Measurements from ENCODE around the gene RHBDF2.

Gene RHBDF2

DNA sequence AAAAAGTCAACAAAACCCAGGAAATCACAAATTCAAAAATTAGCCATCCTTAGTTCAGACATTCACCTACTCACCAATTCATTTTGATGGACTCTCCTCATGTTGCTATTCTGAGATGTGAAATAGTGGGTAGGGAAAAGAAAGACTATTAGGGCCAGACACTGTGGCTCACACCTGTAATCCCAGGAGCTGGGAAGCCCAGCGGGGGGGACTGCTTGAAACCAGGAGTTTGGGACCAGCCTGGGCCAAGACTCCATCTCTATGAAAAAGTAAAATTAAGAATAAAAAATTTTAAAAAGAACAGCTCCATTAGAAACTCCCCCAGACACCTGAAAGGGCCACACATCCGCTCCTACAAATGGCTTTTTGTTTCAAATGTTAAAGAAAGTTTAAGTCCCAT, 69.7 kb downstream of the RHBDF2 start:
- TF ChIP-seq, protein P1, sequence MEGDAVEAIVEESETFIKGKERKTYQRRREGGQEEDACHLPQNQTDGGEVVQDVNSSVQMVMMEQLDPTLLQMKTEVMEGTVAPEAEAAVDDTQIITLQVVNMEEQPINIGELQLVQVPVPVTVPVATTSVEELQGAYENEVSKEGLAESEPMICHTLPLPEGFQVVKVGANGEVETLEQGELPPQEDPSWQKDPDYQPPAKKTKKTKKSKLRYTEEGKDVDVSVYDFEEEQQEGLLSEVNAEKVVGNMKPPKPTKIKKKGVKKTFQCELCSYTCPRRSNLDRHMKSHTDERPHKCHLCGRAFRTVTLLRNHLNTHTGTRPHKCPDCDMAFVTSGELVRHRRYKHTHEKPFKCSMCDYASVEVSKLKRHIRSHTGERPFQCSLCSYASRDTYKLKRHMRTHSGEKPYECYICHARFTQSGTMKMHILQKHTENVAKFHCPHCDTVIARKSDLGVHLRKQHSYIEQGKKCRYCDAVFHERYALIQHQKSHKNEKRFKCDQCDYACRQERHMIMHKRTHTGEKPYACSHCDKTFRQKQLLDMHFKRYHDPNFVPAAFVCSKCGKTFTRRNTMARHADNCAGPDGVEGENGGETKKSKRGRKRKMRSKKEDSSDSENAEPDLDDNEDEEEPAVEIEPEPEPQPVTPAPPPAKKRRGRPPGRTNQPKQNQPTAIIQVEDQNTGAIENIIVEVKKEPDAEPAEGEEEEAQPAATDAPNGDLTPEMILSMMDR (IDR thresholded peaks at IDR 0.05; ENCODE audit: control insufficient read depth, insufficient read depth, low read depth, low read length, missing control alignments), result no peak
- no peak for DNase-seq (ENCODE audit: low read depth)
- H3K4me3 ChIP-seq (ENCODE audit: control insufficient read depth, low read depth, low read length), result no peak overlapping the region

DNA sequence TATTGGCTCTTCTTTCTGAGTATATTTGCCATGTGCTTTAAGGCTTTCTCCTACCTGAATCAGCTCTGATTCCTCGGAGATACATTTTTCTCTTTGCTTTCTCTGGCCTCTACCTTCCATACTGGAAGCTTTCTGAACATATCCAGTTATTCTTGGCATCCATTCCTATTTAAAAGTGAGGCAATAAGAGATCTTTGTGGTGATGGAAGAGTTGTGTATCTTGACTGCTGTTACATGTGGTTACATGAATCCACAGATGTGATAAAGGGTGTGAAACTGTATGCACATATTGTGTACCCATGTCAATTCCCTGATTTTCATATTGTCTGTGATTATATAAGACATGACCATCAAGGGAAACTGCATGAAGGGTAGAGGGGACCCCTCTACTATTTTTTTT, 72.7 kb downstream of the RHBDF2 start:
- no peak for DNase-seq (ENCODE audit: low read depth)
- TF ChIP-seq, protein P1 (IDR thresholded peaks at IDR 0.05; ENCODE audit: control insufficient read depth, insufficient read depth, low read depth, low read length, missing control alignments), result no peak
- no peak overlapping the region for H3K4me3 ChIP-seq (ENCODE audit: control insufficient read depth, low read depth, low read length)

DNA sequence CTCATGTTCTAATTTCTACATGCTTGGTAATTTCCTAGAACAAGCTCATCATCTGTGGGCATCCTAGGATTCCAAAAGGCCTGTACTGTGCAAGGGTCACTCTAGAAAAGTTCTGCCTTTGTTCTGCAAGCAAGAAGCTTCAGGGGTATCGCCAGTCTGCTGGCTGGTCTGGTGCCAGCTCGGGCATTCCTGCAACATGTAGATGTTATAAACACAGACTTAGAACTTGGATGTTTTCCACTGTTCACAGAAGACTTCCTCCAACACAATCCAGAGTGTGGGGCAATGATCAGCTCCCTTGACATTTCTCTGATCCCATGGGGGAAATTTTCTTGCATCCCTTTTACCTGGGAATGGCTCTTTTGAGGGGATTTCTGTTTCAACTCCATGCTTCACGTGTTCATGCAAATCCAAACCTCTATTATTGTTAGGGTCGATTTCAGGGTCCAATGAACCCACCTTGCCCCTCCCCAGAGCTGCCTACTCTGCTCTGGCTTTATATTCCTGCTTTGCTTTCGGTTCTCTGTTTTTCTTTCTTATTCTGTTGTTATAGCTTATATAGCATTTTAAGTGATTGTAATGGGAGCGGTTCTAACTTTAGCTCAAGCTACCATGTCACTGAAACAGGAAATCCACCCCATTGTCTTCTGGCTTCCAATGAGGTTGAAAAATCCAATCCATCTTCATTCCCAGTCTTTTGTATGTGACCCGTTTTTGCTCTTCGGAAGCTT, 73.6 kb downstream of the RHBDF2 start:
- TF ChIP-seq, protein P1 (IDR thresholded peaks at IDR 0.05; ENCODE audit: control insufficient read depth, insufficient read depth, low read depth, low read length, missing control alignments), result no peak
- H3K4me3 ChIP-seq (ENCODE audit: control insufficient read depth, low read depth, low read length), result no peak overlapping the region
- DNase-seq (ENCODE audit: low read depth), result no peak

DNA sequence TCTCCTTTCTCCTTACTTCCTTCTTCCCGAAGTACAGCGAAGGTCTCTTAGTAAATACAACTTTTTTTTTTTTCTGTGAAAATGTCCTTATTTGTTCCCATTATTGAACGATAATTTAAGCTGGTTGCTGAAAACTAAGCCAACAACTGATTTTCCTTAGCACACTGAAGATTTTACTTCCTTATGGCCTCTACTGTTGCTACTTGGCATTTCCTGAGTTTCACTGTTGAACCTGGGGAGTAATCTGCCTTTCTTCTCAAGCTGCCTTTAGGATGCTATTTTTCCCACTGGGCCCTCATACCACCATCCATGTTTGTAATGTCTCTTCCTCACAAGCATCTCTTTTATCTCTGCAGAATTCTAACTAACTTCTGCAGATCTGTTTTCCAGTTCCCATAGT, 74.4 kb downstream of the RHBDF2 start:
- no peak overlapping the region for H3K4me3 ChIP-seq (ENCODE audit: control insufficient read depth, low read depth, low read length)
- TF ChIP-seq, protein P1 (IDR thresholded peaks at IDR 0.05; ENCODE audit: control insufficient read depth, insufficient read depth, low read depth, low read length, missing control alignments), result no peak
- DNase-seq (ENCODE audit: low read depth), result no peak

DNA sequence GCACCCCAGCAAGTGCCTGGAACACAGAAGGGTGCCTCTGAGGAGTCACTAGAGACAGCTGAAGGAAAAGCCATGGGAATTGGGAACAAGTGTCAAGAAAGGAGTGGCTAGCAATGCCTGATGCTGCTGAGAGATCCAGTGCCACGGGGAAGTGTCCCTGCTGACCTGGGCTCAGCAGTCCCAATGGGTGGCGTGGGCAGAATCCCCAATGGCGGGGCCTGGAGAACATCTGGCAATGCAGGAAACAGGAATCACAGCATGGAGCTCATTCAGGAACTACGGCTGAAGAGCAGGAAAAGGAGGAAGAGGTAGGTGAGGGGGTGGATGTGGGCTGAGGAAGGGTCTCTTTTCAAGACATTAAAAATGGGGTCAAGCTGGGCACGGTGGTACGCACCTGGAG, 78.4 kb downstream of the RHBDF2 start:
- no peak overlapping the region for H3K4me3 ChIP-seq (ENCODE audit: control insufficient read depth, low read depth, low read length)
- DNase-seq (ENCODE audit: low read depth), result no peak
- TF ChIP-seq, protein P1 (IDR thresholded peaks at IDR 0.05; ENCODE audit: control insufficient read depth, insufficient read depth, low read depth, low read length, missing control alignments), result no peak

DNA sequence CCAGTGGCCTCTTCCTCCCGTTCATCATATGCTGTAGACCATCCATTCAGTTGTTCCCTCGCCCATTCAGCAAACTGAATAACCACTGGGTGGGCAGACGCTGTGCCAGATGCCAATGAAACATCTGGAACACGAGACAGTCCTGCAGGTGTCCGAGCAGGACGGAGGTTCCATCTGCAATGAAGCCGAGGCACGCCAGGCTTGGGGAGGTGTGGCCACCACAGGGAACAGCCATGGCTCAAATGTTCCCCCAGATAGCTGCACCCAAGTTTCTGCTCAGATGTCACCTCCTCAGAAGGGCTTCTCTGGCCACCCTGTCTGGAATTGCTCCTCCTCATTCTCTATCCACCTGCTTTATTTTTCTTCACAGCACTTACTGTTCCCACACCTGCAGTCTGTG, 78.8 kb downstream of the RHBDF2 start:
- TF ChIP-seq, protein P1 (IDR thresholded peaks at IDR 0.05; ENCODE audit: control insufficient read depth, insufficient read depth, low read depth, low read length, missing control alignments), result no peak
- DNase-seq (ENCODE audit: low read depth), result no peak
- H3K4me3 ChIP-seq (ENCODE audit: control insufficient read depth, low read depth, low read length), result no peak overlapping the region
